ENCODE results near the gene AUTS2.

AUTS2 gene

DNA sequence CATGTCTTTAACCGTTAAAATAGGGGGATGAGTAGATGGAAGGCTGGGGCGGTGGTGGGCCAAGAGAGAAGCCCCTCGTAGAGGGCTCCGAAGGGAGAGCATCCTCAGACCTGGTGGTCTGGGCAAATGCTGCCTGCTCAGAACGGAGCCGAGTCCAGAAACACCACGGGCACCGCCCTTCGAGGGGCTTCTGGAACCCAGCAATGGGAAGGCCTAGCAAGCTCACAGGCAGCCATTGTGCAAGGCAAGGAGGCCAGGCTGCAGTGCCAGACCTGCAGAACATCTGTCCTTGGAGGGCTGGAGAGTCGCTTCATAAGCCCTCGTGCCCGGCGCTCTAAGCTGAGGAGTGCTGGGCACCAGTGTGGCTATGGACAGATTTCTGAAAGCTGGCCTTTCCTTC is 889.6 kb downstream of the AUTS2 start:
- no peak for DNase-seq (ENCODE audit: low read depth in 2 of 2)
- no peak overlapping the region for H3K4me3 ChIP-seq (replicated peaks in 1 of 2; ENCODE audit: low read depth in 2 of 2, low read length in 2 of 2)
- TF ChIP-seq, protein P1, sequence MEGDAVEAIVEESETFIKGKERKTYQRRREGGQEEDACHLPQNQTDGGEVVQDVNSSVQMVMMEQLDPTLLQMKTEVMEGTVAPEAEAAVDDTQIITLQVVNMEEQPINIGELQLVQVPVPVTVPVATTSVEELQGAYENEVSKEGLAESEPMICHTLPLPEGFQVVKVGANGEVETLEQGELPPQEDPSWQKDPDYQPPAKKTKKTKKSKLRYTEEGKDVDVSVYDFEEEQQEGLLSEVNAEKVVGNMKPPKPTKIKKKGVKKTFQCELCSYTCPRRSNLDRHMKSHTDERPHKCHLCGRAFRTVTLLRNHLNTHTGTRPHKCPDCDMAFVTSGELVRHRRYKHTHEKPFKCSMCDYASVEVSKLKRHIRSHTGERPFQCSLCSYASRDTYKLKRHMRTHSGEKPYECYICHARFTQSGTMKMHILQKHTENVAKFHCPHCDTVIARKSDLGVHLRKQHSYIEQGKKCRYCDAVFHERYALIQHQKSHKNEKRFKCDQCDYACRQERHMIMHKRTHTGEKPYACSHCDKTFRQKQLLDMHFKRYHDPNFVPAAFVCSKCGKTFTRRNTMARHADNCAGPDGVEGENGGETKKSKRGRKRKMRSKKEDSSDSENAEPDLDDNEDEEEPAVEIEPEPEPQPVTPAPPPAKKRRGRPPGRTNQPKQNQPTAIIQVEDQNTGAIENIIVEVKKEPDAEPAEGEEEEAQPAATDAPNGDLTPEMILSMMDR (IDR thresholded peaks at IDR 0.05; ENCODE audit: low read depth, low read length) = no peak

GRCh38 chr7:70489813-70490212 is 891.5 kb downstream of the AUTS2 start:
- H3K4me3 ChIP-seq (replicated peaks in 1 of 2; ENCODE audit: low read depth in 2 of 2, low read length in 2 of 2) = no peak overlapping the region
- DNase-seq (ENCODE audit: low read depth in 2 of 2) = peak in 1 of 2 donors; percentile 18
- TF ChIP-seq, protein P1 (IDR thresholded peaks at IDR 0.05; ENCODE audit: low read depth, low read length) = no peak

GRCh38 chr7:70492625-70493024 is 894.4 kb downstream of the AUTS2 start:
- DNase-seq (ENCODE audit: low read depth in 2 of 2) = no peak
- H3K4me3 ChIP-seq (replicated peaks in 1 of 2; ENCODE audit: low read depth in 2 of 2, low read length in 2 of 2) = no peak overlapping the region
- TF ChIP-seq, protein P1 (IDR thresholded peaks at IDR 0.05; ENCODE audit: low read depth, low read length) = no peak

GRCh38 chr7:70494225-70495032 is 896.2 kb downstream of the AUTS2 start:
- no peak for DNase-seq (ENCODE audit: low read depth in 2 of 2)
- H3K4me3 ChIP-seq (replicated peaks in 1 of 2; ENCODE audit: low read depth in 2 of 2, low read length in 2 of 2) = no peak overlapping the region
- TF ChIP-seq, protein P1 (IDR thresholded peaks at IDR 0.05; ENCODE audit: low read depth, low read length) = no peak

GRCh38 chr7:70495033-70495376 is 896.7 kb downstream of the AUTS2 start:
- DNase-seq (ENCODE audit: low read depth in 2 of 2) = no peak
- TF ChIP-seq, protein P1 (IDR thresholded peaks at IDR 0.05; ENCODE audit: low read depth, low read length) = no peak

GRCh38 chr7:70497793-70498192 is 899.5 kb downstream of the AUTS2 start:
- TF ChIP-seq, protein P1 (IDR thresholded peaks at IDR 0.05; ENCODE audit: low read depth, low read length) = no peak
- no peak overlapping the region for H3K4me3 ChIP-seq (replicated peaks in 1 of 2; ENCODE audit: low read depth in 2 of 2, low read length in 2 of 2)
- DNase-seq (ENCODE audit: low read depth in 2 of 2) = no peak

More at GRCh38 chr7:70495033-70495376, 896.7 kb downstream of the AUTS2 start:
- H3K4me3 ChIP-seq (replicated peaks in 1 of 2; ENCODE audit: low read depth in 2 of 2, low read length in 2 of 2) = no peak overlapping the region
